Measurements from ENCODE around the gene TOX4. TPM values are rescaled to one million over a fixed set of nuclear protein-coding genes. Genes with fewer than 3 reads are reported as not detected.

Gene TOX4
- total and polyA plus RNA-seq, 2 of the 8 experiments (the other 6 are each of a cell fraction or from before 2014, with no cell fraction given), result 51.5 to 58.3 TPM

GRCh38 chr14:21536418-21537089 is 59.6 kb downstream of the TOX4 start:
- peak overlapping the region; percentile 95 for H2BK12ac ChIP-seq (ENCODE audit: low read depth, low read length)
- H2AFZ ChIP-seq (ENCODE audit: low read length), result no peak overlapping the region
- H3K27me3 ChIP-seq (replicated peaks in 1 of 4; ENCODE audit: control insufficient read depth in 3 of 4, extremely low read depth in 1 of 4, insufficient read depth in 3 of 4, low read length in 3 of 4), result no peaks in the 10 kb centered on the region
- H3K27ac ChIP-seq (ENCODE audit: low read depth, low read length), result peak overlapping the region; percentile 91
- FAIRE-seq (peak; percentile 66), DNase-seq (ENCODE audit: low read depth in 1 of 2, low spot score in 2 of 2) (peak in 1 of 2 experiments; percentile 76)
- H4K8ac ChIP-seq (ENCODE audit: extremely low read depth, insufficient read depth, low read length), result no peak overlapping the region
- H3K4me3 ChIP-seq (ENCODE audit: extremely low read depth in 1 of 4, insufficient read depth in 2 of 4, low read depth in 3 of 4, low read length in 4 of 4), result peak overlapping the region; percentile 87 to 96 (median 92)
- H3K79me1 ChIP-seq (ENCODE audit: low read depth, low read length), result no peaks in the 10 kb centered on the region
- peak overlapping the region; percentile 46 to 91 (median 68) for H3K9ac ChIP-seq (replicated peaks in 1 of 4; ENCODE audit: extremely low read depth in 1 of 4, low read depth in 3 of 4, low read length in 3 of 4)
- H2BK5ac ChIP-seq (ENCODE audit: low read depth, low read length), result peak overlapping the region; percentile 95
- peak overlapping the region; percentile 67 for H2BK120ac ChIP-seq (replicated peaks; ENCODE audit: low read depth, low read length)
- H3K4me1 ChIP-seq (replicated peaks in 1 of 4; ENCODE audit: control insufficient read depth in 3 of 4, insufficient read depth in 4 of 4, low read length in 3 of 4), result peaks cover 0 to 20% (median 15%) of the 10 kb centered on the region in 4 experiments
- peak overlapping the region; percentile 82; the same call in 1 of the 2 replicates for H2AK5ac ChIP-seq (ENCODE audit: low read depth, low read length)
- no peak overlapping the region for H3K4ac ChIP-seq (replicated peaks; ENCODE audit: insufficient read length, low read depth, low read length)
- peaks cover 7% of the 10 kb centered on the region for H3K23me2 ChIP-seq (ENCODE audit: low read depth, low read length)
- H2BK20ac ChIP-seq (ENCODE audit: low read length), result no peak overlapping the region
- H2BK15ac ChIP-seq (ENCODE audit: low read length), result peak overlapping the region; percentile 89; the same call in 1 of the 2 replicates
- H3K9me3 ChIP-seq (ENCODE audit: insufficient read depth in 2 of 2, low read depth in 1 of 2, low read length in 1 of 2), result no peaks in the 10 kb centered on the region
- peak overlapping the region; percentile 85 for H3K56ac ChIP-seq (replicated peaks; ENCODE audit: insufficient read length, low read depth, low read length)
- peak overlapping the region; percentile 89 for H4K91ac ChIP-seq (replicated peaks; ENCODE audit: insufficient read length, low read length)
- WGBS, 2 experiments (ENCODE audit: extremely low coverage in 1 of 2, insufficient coverage in 1 of 2, insufficient read length in 1 of 2, insufficient replicate concordance in 2 of 2, low coverage in 1 of 2, low lambda C conversion rate in 2 of 2, missing lambda C conversion rate in 1 of 2), result 0% methylated on average over 23 of the region's 25 CpGs; no CpG with 5 or more reads in 1 of the 2 experiments
- H3K79me2 ChIP-seq (ENCODE audit: control insufficient read depth in 1 of 2, insufficient read depth in 2 of 2, low read length in 2 of 2), result peaks cover 27 to 71% of the 10 kb centered on the region in 2 experiments
- H3K14ac ChIP-seq (ENCODE audit: insufficient read length), result no peak overlapping the region
- H3K18ac ChIP-seq (ENCODE audit: extremely low read depth, low read length), result peak overlapping the region; percentile 94
- peaks cover 0 to 5% (median 0%) of the 10 kb centered on the region in 4 experiments; a peak in 1 of 8 replicates for H3K36me3 ChIP-seq (ENCODE audit: control insufficient read depth in 2 of 4, insufficient read depth in 4 of 4, low read length in 3 of 4)
- H4K20me1 ChIP-seq (replicated peaks in 1 of 2; ENCODE audit: control insufficient read depth in 1 of 2, insufficient read depth in 2 of 2, low read length in 2 of 2), result no peaks in the 10 kb centered on the region
- H3K23ac ChIP-seq (ENCODE audit: insufficient read length), result no peak overlapping the region
- H4K5ac ChIP-seq (ENCODE audit: insufficient read length, low read depth, low read length), result peak overlapping the region; percentile 22
- ChIA-PET CTCF (ENCODE audit: partially characterized antibody) (interaction anchor here (0.6 to 2.4 kb wide), 5 partner anchors 11 to 198 kb away, joined by 3 to 9 read pairs (median 5); partner anchors contain the start of gene SALL2), POLR2A (ENCODE audit: partially characterized antibody) (interaction anchor here (0.6 to 32.5 kb wide), 11 partner anchors 11 to 949 kb away, joined by 3 to 769 read pairs (median 4); partner anchors contain the start of genes METTL3 and SALL2)
- peak overlapping the region; percentile 74 to 94 for H3K4me2 ChIP-seq (ENCODE audit: insufficient read depth in 1 of 2, low read depth in 2 of 2, low read length in 2 of 2)
- TF ChIP-seq RAD21 (IDR thresholded peaks at IDR 0.05 in 1 of 2, conservative IDR thresholded peaks at IDR 0.05 in 1 of 2; ENCODE audit: low read depth in 2 of 2, low read length in 2 of 2) (no peak), SRF (IDR thresholded peaks at IDR 0.05; ENCODE audit: low read depth, low read length) (no peak), RBBP5 (IDR thresholded peaks at IDR 0.05; ENCODE audit: borderline replicate concordance, low read depth, low read length) (peak; percentile 64; the same call in 1 of the 2 replicates), SAP30 (IDR thresholded peaks at IDR 0.05; ENCODE audit: insufficient read depth, insufficient replicate concordance, low read length) (peak; percentile 19), MAFK (IDR thresholded peaks at IDR 0.05; ENCODE audit: low read depth, low read length) (no peak), ASH2L (IDR thresholded peaks at IDR 0.05; ENCODE audit: low read length) (peak; percentile 26), POLR2A (IDR thresholded peaks at IDR 0.05; ENCODE audit: control extremely low read depth in 1 of 2, low read depth in 2 of 2, low read length in 2 of 2) (peak; percentile 63 to 84), ZNF274 (IDR thresholded peaks at IDR 0.05; ENCODE audit: borderline replicate concordance, extremely low read depth, low read length) (no peak), TEAD4 (IDR thresholded peaks at IDR 0.05; ENCODE audit: low read depth, low read length) (peak; percentile 59; the same call in 1 of the 2 replicates), CHD1 (IDR thresholded peaks at IDR 0.05; ENCODE audit: low read depth, low read length) (no peak), NRF1 (IDR thresholded peaks at IDR 0.05; ENCODE audit: low read depth, low read length) (no peak), TAF7 (optimal IDR thresholded peaks at IDR 0.05; ENCODE audit: borderline replicate concordance, low read depth, low read length) (no peak)
